Adrenal gland (tissue), 12 donors: Measurements from ENCODE around the gene NNMT. TPM values are rescaled to one million over a fixed set of nuclear protein-coding genes. Genes with fewer than 3 reads are reported as not detected.

Experiments used
- DNase-seq, 7 donors: peaks; one replicate each; pipeline ENCODE4 v3.0.0-alpha.2; 2019 to 2020
- H3K27ac ChIP-seq, 5 donors: fragments of 200-600 bp; sonication (generic) in 4 of 5; 1 replicate in 3 of 5; 2 replicates in 2 of 5; pipeline versions ENCODE4 v1.5.1 to v1.8.0; 2016 to 2020; ENCODE audit warnings: mild to moderate bottlenecking in 1 of 5
- H3K27me3 ChIP-seq: fragments of 200-600 bp; 2 replicates; pipeline ENCODE4 v1.8.0; 2021
- H3K36me3 ChIP-seq, 2 donors: fragments of 200-600 bp; replicated peaks in 1 of 2; 1 replicate in 1 of 2; 2 replicates in 1 of 2; pipeline versions ENCODE4 v1.5.1 to v1.8.0; 2018 to 2022
- H3K4me1 ChIP-seq, 2 donors: fragments of 200-600 bp; replicated peaks in 1 of 2; 1 replicate in 1 of 2; 2 replicates in 1 of 2; pipeline versions ENCODE4 v1.5.1 to v1.8.0; 2018 to 2021
- H3K4me3 ChIP-seq, 4 donors: fragments of 200-600 bp; sonication (generic) in 3 of 4; one replicate each; pipeline ENCODE4 v1.5.1; 2016 to 2018
- H3K9me3 ChIP-seq, 3 donors: fragments of 200-600 bp; sonication (generic) in 1 of 3; replicated peaks in 1 of 3; 1 replicate in 2 of 3; 2 replicates in 1 of 3; pipeline versions ENCODE4 v1.5.1 to v1.8.0; 2016 to 2021
- CTCF ChIP-seq, 6 experiments: fragments of 450-650 bp in 4 of 6; fragments of 200-600 bp in 2 of 6; sonication (generic) in 1 of 6; IDR thresholded peaks; 1 replicate in 5 of 6; 2 replicates in 1 of 6; pipeline versions ENCODE4 v1.5.1 to v1.8.0; 2016 to 2021; ENCODE audit warnings: antibody characterized with exemption in 6 of 6, mild to moderate bottlenecking in 2 of 6, moderate library complexity in 1 of 6
- POLR2A ChIP-seq, 2 donors: fragments of 450-650 bp; IDR thresholded peaks; one replicate each; pipeline ENCODE4 v1.6.1; 2017; ENCODE audit warnings: antibody characterized with exemption in 2 of 2, mild to moderate bottlenecking in 2 of 2, moderate library complexity in 1 of 2
- WGBS, 4 donors: extraction: QIAGEN DNeasy Blood & Tissue Kit in 2 of 4; methylation state at CpG; one replicate each; pipeline versions ENCODE4 v1.1.5 to v1.1.7; 2013 to 2017; 5-methylcytosine and 5-hydroxymethylcytosine counted together
- intact Hi-C, 2 donors: fragments of 100-400 bp; cut with DNase I; formaldehyde crosslinking; loops; one replicate each; pipeline versions ENCODE4 v1.14.1 to v1.15.0; 2022 to 2023
- polyA plus RNA-seq, 3 donors: library from polyadenylated mRNA; stranded (reverse); fragments of 200-250 nt in 2 of 3; fragments of 350-450 nt in 1 of 3; fragmentation: Illumina TruSeq in 1 of 3; extraction: RNeasy Lipid Tissue Mini Kit (QIAGEN cat#74804) in 1 of 3; gene quantifications; one replicate each; pipeline ENCODE4 v1.2.3, GENCODE V29; 2013 to 2014
- total RNA-seq, 9 donors: library from RNA; depleted of rRNA in 4 of 9; stranded (reverse); fragments of >200 nt in 4 of 9; fragments of 120-200 nt in 1 of 9; fragmentation: NEBNext Ultra II Directional in 1 of 9; extraction: Animal tissue kit (Norgen Biotek cat#: 25700) in 1 of 9; gene quantifications; one replicate each; pipeline versions ENCODE4 v1.1.0 to v1.2.4, GENCODE V29; 2013 to 2023
- donor health status: healthy with polysubstance abuse.
- donor health status: Bipolar disorder and iron deficiency.
- donor health status: DM: yes; HTN: yes; CAD: no.
- donor health status: DM: no; HTN: no; CAD: no.
- donor health status: DM: no; HTN: no; CAD: no.
- donor health status: DM: yes; HTN: yes; CAD: no.

The NNMT gene
- total and polyA plus RNA-seq, 12 donors: 0.94 to 354 (median 77.4) TPM

- H3K4me1 ChIP-seq: no peaks in the 10 kb centered on the region
- H3K4me3 ChIP-seq: no peak overlapping the region
- no peaks in the 10 kb centered on the region for H3K36me3 ChIP-seq
- DNase-seq: no peak
- TF ChIP-seq POLR2A (IDR thresholded peaks at IDR 0.05) (no peak), CTCF (IDR thresholded peaks at IDR 0.05) (no peak)
- H3K27ac ChIP-seq: peak overlapping the region in 2 of 5 donors; percentile 32 to 37
- H3K9me3 ChIP-seq: no peaks in the 10 kb centered on the region
- intact Hi-C loops: no loop called here
- 80 to 91% (median 88%) methylated on average over 1 of the region's 1 CpG for WGBS, 4 donors
- H3K27me3 ChIP-seq: no peaks in the 10 kb centered on the region
Observed at GRCh38 chr11:114281388-114281956, 14.7 kb upstream of the NNMT start.

GRCh38 chr11:114282488-114282887, 13.7 kb upstream of the NNMT start:
- no peak overlapping the region for H3K4me3 ChIP-seq
- H3K9me3 ChIP-seq: no peaks in the 10 kb centered on the region
- H3K27me3 ChIP-seq: no peaks in the 10 kb centered on the region
- intact Hi-C loops: no loop called here
- no peaks in the 10 kb centered on the region for H3K4me1 ChIP-seq
- no peak overlapping the region for H3K27ac ChIP-seq
- no peak for DNase-seq
- WGBS, 4 donors: 72 to 97% (median 83%) methylated on average over 3 of the region's 3 CpGs
- H3K36me3 ChIP-seq: no peaks in the 10 kb centered on the region
- no peak for TF ChIP-seq CTCF (IDR thresholded peaks at IDR 0.05)

GRCh38 chr11:114283422-114283821, 12.8 kb upstream of the NNMT start:
- no peak overlapping the region for H3K4me3 ChIP-seq
- no peak overlapping the region for H3K27ac ChIP-seq
- no peaks in the 10 kb centered on the region for H3K27me3 ChIP-seq
- no peaks in the 10 kb centered on the region for H3K4me1 ChIP-seq
- H3K36me3 ChIP-seq: no peaks in the 10 kb centered on the region
- TF ChIP-seq POLR2A (IDR thresholded peaks at IDR 0.05) (no peak), CTCF (IDR thresholded peaks at IDR 0.05) (no peak)
- no peak for DNase-seq
- intact Hi-C loops: no loop called here
- H3K9me3 ChIP-seq: no peaks in the 10 kb centered on the region
- 74 to 86% (median 78%) methylated on average over 3 of the region's 3 CpGs for WGBS, 4 donors

- DNase-seq: peak in 1 of 7 donors; percentile 66
- intact Hi-C loops: no loop called here
Observed at GRCh38 chr11:114284021-114284420, 12.2 kb upstream of the NNMT start.

More at GRCh38 chr11:114284021-114284420, 12.2 kb upstream of the NNMT start:
- H3K4me1 ChIP-seq: no peaks in the 10 kb centered on the region
- H3K9me3 ChIP-seq: no peaks in the 10 kb centered on the region
- 44 to 59% (median 52%) methylated on average over 1 to 2 of the region's 2 CpGs for WGBS, 4 donors
- TF ChIP-seq POLR2A (IDR thresholded peaks at IDR 0.05): no peak
- no peak for TF ChIP-seq CTCF (IDR thresholded peaks at IDR 0.05)
- H3K4me3 ChIP-seq: no peak overlapping the region
- no peak overlapping the region for H3K27ac ChIP-seq
- H3K27me3 ChIP-seq: no peaks in the 10 kb centered on the region
- H3K36me3 ChIP-seq: no peaks in the 10 kb centered on the region
